Activated CD4-positive, alpha-beta T cell treated with anti-CD3 and anti-CD28 coated beads, Interleukin-2, amount 10 ng/mL, durations not matched to agents 24 days and 14 days (primary cell): ENCODE results near the gene LRRC75B. TPM values are rescaled to one million over a fixed set of nuclear protein-coding genes. Genes with fewer than 3 reads are reported as not detected.
A peak's percentile ranks its signal among the peaks of the same experiment; 100 is the strongest.
"Not testable (repeated sequence)": the region's sequence is repeated elsewhere in the genome, so short reads cannot be mapped to it uniquely, and the experiment has no call there.

Source experiments
- DNase-seq: peaks from one replicate; pipeline ENCODE4 v3.0.0; 2022
- H3K27ac Mint-ChIP-seq: one replicate; pipeline ENCODE4 v1.8.0; 2022; ENCODE audit warnings: mild to moderate bottlenecking, mixed read lengths
- H3K27me3 Mint-ChIP-seq: one replicate; pipeline ENCODE4 v1.8.0; 2022; ENCODE audit warnings: mixed read lengths
- H3K36me3 Mint-ChIP-seq: one replicate; pipeline ENCODE4 v1.8.0; 2022; ENCODE audit warnings: low read depth, mild to moderate bottlenecking, mixed read lengths
- H3K4me1 Mint-ChIP-seq: one replicate; pipeline ENCODE4 v1.8.0; 2021; ENCODE audit warnings: mixed read lengths
- H3K4me3 Mint-ChIP-seq: one replicate; pipeline ENCODE4 v1.8.0; 2022; ENCODE audit warnings: mild to moderate bottlenecking, moderate library complexity, mixed read lengths
- H3K9me3 Mint-ChIP-seq: one replicate; pipeline ENCODE4 v1.8.0; 2021; ENCODE audit warnings: mixed read lengths
- intact Hi-C: fragments of 100-400 bp; cut with micrococcal nuclease; formaldehyde crosslinking; loops from one replicate; pipeline ENCODE4 v1.15.1; 2023
- total RNA-seq: library from RNA; stranded (reverse); gene quantifications from 2 replicates; pipeline ENCODE4 v1.2.3, GENCODE V29; 2022

Gene LRRC75B
- total RNA-seq = 2.6 and 3.2 TPM in 2 replicates

- Mint-ChIP-seq H3K27ac (peak within 1 kb of the TSS; percentile 76), H3K36me3 (no peaks in the 10 kb centered on the region), H3K4me1 (peaks cover 8% of the 10 kb centered on the region), H3K4me3 (peak within 1 kb of the TSS; percentile 90), H3K9me3 (no peaks in the 10 kb centered on the region), H3K27me3 (peaks cover 4% of the 10 kb centered on the region)
- intact Hi-C loops = loop anchor here (5.0 kb wide), 1 partner anchor 36 kb away; the partner anchor contains the start of genes GUCD1 and SNRPD3
- DNase-seq = peak; percentile 87
Measured at GRCh38 chr22:24592851-24593558, at the start of gene LRRC75B. Gene LRRC75B, minus strand, starts transcription at chr22:24593073. Its CDS starts 34 bp downstream, at chr22:24593039.

DNA sequence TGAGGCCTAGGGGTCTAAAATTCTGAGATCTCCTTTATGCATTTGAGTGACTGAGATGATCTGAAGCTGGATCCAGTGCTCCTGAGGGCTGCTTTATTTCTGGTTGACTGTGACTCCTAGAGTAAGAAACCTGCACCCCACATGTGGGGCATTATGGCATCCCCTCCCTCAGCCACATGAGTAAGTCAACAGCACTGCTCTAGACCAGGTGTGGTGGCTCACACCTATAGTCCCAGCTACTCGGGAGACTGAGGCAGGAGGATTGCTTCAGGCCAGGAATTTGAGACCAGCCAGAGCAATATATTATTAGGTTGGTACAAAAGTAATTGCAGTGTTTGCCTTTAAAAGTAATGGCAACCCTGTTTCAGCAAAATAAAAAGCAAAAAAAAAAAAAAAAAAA lies 49.4 kb upstream of the LRRC75B start:
- H3K36me3 Mint-ChIP-seq, intact Hi-C loops, H3K4me3 Mint-ChIP-seq, DNase-seq, H3K4me1 Mint-ChIP-seq, H3K27me3 Mint-ChIP-seq, H3K27ac Mint-ChIP-seq, H3K9me3 Mint-ChIP-seq: not testable (repeated sequence)

DNA sequence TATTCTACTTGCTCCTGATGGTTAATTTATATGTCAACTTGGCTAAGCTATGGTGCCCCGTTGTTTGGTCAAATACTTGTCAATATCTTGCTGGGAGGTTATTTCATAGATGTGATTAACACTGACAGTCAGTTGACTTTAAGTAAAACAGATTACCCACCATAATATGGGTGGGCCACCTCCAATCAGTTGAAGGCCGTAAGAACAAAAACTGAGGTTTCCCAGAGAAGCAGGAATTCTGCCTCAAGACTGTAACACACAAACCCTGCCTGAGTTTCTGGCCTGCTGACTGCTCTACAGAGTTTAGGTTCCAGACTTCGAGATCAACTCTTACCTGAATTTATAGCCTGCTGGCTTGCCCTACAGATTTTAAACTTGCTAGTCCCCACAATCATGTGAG lies 43.6 kb upstream of the LRRC75B start:
- DNase-seq, H3K9me3 Mint-ChIP-seq, H3K4me3 Mint-ChIP-seq, H3K27me3 Mint-ChIP-seq, H3K36me3 Mint-ChIP-seq, H3K27ac Mint-ChIP-seq, intact Hi-C loops: not testable (repeated sequence)
- H3K4me1 Mint-ChIP-seq = peaks cover 19% of the 10 kb centered on the region

DNA sequence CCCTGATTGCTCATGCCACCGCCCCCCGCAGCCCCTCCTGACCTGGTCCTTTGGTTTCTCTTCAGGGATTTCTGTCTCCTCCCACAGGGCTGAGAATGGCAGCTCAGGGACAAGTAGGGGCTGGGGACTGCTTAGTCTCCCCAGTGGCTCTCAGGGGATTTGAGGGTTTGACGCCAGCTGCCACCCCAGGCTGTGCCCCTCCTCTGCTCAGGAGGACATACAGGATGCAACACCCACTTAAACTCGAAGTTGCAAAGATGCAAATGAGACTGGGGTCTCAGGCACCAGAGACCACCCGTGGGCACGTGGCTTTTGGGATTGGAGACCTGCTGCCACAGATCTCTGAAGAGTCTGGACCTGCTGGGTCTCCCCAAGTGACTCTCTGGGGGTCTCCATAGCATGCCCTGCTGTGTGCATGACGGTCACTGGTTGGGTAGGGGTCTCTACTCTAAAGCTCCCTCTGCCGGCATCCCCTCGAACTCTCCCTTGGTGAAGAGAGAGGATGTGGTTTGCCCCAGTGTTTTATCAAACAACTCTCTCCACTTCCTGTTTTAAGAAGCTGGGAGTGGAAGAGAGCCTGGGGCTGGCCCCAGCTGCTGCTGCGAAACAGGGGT lies 42.0 kb upstream of the LRRC75B start:
- DNase-seq = peak; percentile 72
- intact Hi-C loops, H3K27me3 Mint-ChIP-seq, H3K36me3 Mint-ChIP-seq, H3K9me3 Mint-ChIP-seq, H3K4me3 Mint-ChIP-seq: not testable (repeated sequence)
- H3K4me1 Mint-ChIP-seq = peaks cover 19% of the 10 kb centered on the region
- H3K27ac Mint-ChIP-seq = peak overlapping the region; percentile 65

DNA sequence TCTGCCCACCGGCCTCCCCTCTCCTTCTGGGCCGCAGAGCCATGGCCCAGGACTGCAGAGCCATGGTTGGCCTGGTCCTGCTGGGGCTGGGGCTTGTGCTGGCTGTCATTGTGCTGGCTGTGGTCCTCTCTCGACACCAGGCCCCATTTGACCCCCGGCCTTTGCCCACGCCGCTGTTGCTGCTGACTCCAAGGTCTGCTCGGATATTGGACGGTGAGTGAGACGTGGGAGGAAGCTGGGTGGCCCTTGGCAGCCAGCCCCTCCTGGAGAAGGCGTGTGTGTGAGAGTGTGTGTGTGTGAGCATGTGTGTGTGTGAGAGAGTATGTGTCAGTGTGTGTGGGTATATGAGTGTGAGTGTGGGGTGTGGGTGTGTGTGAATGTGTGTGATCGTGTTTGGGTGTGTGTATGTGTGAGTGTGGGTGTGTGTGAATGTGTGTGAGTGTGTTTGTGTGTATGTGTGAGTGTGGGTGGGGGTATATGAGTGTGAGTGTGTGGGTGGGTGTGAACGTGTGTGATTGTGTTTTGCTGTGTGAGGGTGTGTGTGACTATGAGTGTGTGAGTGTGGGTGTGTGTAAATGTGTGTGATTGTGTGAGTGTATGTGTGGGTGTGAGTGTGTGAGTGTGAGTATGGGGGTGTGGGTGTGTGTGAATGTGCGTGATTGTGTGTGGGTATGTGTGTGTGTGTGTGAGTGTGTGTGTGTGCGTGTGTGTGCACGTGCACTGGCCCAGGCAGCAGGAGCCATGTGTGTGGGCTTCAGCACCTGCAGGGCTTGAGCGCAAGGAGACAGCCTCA lies 40.6 kb upstream of the LRRC75B start:
- H3K36me3 Mint-ChIP-seq, H3K27me3 Mint-ChIP-seq, H3K4me3 Mint-ChIP-seq, intact Hi-C loops, DNase-seq, H3K9me3 Mint-ChIP-seq: not testable (repeated sequence)
- H3K27ac Mint-ChIP-seq = peak overlapping the region; percentile 3
- peaks cover 19% of the 10 kb centered on the region for H3K4me1 Mint-ChIP-seq

GRCh38 chr22:24632642-24633041 lies 39.8 kb upstream of the LRRC75B start:
- H3K36me3 Mint-ChIP-seq, H3K27me3 Mint-ChIP-seq, H3K4me3 Mint-ChIP-seq, intact Hi-C loops, H3K27ac Mint-ChIP-seq, H3K9me3 Mint-ChIP-seq, DNase-seq: not testable (repeated sequence)
- H3K4me1 Mint-ChIP-seq = peaks cover 19% of the 10 kb centered on the region

DNA sequence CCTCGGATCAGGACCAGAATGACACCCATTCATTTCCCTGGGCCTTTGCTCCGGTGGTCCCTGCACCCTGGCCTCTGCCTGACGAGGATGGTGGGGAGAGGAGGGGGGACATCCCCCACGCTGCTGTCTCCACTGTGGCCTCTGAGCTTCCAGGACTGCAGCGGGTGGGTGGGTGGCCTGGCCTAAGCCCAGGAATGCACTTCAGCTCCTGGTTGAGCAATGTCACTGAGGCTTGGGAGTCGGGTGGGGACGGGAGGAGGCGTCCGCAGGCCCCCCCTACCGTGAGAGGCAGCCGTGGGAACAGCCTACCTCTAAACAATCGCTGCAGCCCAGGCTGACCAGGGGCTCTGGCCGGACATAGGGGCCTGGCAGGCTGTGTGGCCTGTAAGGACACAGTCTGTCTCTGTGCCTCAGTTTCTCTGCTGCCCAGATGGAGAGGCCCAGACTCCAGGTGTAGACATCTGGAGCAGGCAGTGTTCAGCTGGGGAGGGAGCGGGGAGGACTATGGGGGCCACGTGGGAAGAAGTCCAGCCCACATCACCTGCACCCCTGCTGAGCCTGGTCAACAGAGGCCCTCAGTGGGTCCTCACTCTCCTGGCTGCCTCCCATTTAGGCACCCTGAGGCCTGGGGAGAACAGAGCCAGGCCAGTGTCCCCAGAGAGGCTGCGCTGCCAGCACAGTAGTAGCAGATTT lies 38.7 kb upstream of the LRRC75B start:
- H3K9me3 Mint-ChIP-seq, H3K4me3 Mint-ChIP-seq: not testable (repeated sequence)

GRCh38 chr22:24630812-24631427 lies 38.0 kb upstream of the LRRC75B start:
- H3K4me1 Mint-ChIP-seq = peaks cover 15% of the 10 kb centered on the region
- H3K4me3 Mint-ChIP-seq, H3K27me3 Mint-ChIP-seq, intact Hi-C loops, DNase-seq, H3K9me3 Mint-ChIP-seq, H3K36me3 Mint-ChIP-seq: not testable (repeated sequence)
- H3K27ac Mint-ChIP-seq = peak overlapping the region; percentile 15

More for the DNA sequence above, 38.7 kb upstream of the LRRC75B start:
- DNase-seq, H3K27me3 Mint-ChIP-seq, H3K36me3 Mint-ChIP-seq, intact Hi-C loops, H3K27ac Mint-ChIP-seq: not testable (repeated sequence)
- H3K4me1 Mint-ChIP-seq = peaks cover 17% of the 10 kb centered on the region

DNA sequence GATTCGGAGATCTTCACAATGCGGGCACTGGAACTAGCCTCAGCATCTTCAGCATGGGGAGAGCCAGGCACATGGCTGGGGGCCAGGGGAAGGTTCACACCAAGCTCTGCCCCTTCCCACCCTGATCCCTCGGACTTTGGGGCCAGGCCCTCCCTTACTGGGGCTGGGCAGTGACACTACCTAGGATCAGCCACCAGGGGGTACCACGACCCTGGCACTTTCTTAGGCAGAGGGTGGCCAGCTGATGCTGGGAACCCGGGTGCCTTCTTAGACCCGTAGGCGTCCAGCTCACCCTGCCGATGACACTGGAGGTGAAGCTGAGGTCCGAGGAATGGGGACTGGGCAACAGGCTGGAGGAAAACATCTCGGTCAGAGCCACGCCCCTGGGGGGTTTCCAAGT lies 36.2 kb upstream of the LRRC75B start:
- H3K27me3 Mint-ChIP-seq, H3K4me3 Mint-ChIP-seq, H3K9me3 Mint-ChIP-seq, H3K36me3 Mint-ChIP-seq, H3K4me1 Mint-ChIP-seq, intact Hi-C loops, H3K27ac Mint-ChIP-seq: not testable (repeated sequence)
- DNase-seq = peak; percentile 74

GRCh38 chr22:24627911-24628310 lies 35.0 kb upstream of the LRRC75B start:
- DNase-seq, H3K27me3 Mint-ChIP-seq, H3K4me3 Mint-ChIP-seq, intact Hi-C loops, H3K4me1 Mint-ChIP-seq, H3K27ac Mint-ChIP-seq, H3K9me3 Mint-ChIP-seq, H3K36me3 Mint-ChIP-seq: not testable (repeated sequence)

DNA sequence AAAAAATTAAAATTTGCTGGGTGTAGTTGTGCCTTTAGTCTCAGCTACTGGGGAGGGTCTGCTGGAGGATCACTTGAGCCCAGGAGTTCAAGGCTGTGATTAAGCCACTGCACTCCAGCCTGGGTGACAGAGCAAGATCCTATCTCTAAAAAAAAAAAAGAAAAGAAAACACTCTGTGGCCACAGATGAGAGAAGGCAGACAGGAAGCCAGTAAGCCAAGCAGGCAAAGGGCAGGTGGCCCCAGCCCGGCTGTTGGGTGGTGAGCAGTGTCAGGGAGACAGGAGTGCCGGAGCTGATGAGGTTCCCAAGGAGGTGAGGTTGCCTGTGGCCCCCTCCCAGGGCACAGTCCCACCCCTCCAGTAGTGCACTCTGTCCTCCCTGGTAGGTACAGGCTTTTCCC lies 29.7 kb upstream of the LRRC75B start:
- H3K27me3 Mint-ChIP-seq, intact Hi-C loops, H3K4me1 Mint-ChIP-seq, H3K4me3 Mint-ChIP-seq, H3K9me3 Mint-ChIP-seq: not testable (repeated sequence)
- DNase-seq = peak; percentile 81
- peak overlapping the region; percentile 37 for H3K27ac Mint-ChIP-seq
- H3K36me3 Mint-ChIP-seq = peaks cover 12% of the 10 kb centered on the region

DNA sequence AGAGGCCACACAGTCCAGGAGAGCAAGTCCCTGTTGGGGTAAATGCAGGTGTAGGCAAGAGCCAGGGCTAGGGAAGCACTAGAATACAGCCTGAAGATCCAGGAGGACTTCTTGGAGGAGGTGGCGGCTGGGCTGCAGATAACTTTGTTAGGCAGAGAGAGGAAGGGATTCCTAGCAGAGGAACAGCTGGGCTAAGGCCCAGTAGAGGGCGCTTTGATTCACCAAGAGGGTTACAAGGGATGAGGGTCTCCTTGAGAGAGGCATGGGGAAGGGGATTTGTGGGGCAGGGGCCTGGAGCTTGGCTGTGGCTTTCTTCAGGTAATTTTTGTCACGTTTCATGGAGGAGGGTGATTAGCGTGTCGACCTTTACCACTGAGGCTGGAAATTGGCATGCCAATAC lies 28.4 kb upstream of the LRRC75B start:
- intact Hi-C loops, H3K4me1 Mint-ChIP-seq, H3K27ac Mint-ChIP-seq, DNase-seq, H3K27me3 Mint-ChIP-seq, H3K9me3 Mint-ChIP-seq, H3K4me3 Mint-ChIP-seq: not testable (repeated sequence)
- H3K36me3 Mint-ChIP-seq = peaks cover 19% of the 10 kb centered on the region

- intact Hi-C loops, H3K9me3 Mint-ChIP-seq, H3K27me3 Mint-ChIP-seq, H3K4me1 Mint-ChIP-seq, DNase-seq, H3K27ac Mint-ChIP-seq, H3K4me3 Mint-ChIP-seq: not testable (repeated sequence)
- peaks cover 12% of the 10 kb centered on the region for H3K36me3 Mint-ChIP-seq
Measured at GRCh38 chr22:24614794-24615193, 21.9 kb upstream of the LRRC75B start.
